HCT116 (cell line): Measurements from ENCODE around the gene PREPL.

ENCODE experiments used
- CTCF ChIP-seq, 3 experiments: fragments of 200-600 bp in 1 of 3; sonication (generic) in 1 of 3; IDR thresholded peaks in 2 of 3; conservative IDR thresholded peaks in 1 of 3; 2 replicates each; pipeline ENCODE4 v1.5.1; 2012 to 2017; ENCODE audit warnings: low read depth in 2 of 3, low read length in 2 of 3, antibody characterized with exemption in 1 of 3, borderline replicate concordance in 1 of 3, control low read depth in 1 of 3, mild to moderate bottlenecking in 1 of 3, mixed read lengths in 1 of 3, mixed run types in 1 of 3, moderate library complexity in 1 of 3; ENCODE audit not compliant: insufficient read depth in 1 of 3
- EZH2 ChIP-seq: fragments of 200-600 bp; sonication (generic); IDR thresholded peaks from 2 replicates; pipeline ENCODE4 v1.6.1; 2017; ENCODE audit warnings: antibody characterized with exemption, mixed run types
- JUND ChIP-seq: IDR thresholded peaks from 2 replicates; pipeline ENCODE4 v1.6.1; 2012
- MAX ChIP-seq: IDR thresholded peaks from 2 replicates; pipeline ENCODE4 v1.6.1; 2012
- POLR2A ChIP-seq: IDR thresholded peaks from 2 replicates; pipeline ENCODE4 v1.7.0; 2011; ENCODE audit warnings: borderline replicate concordance; ENCODE audit not compliant: insufficient read depth, insufficient read length; ENCODE audit errors: extremely low read depth
- POLR2AphosphoS5 ChIP-seq: IDR thresholded peaks from 2 replicates; pipeline ENCODE4 v1.6.1; 2011; ENCODE audit warnings: mild to moderate bottlenecking, low read depth, low read length, moderate library complexity
- RAD21 ChIP-seq: IDR thresholded peaks from 2 replicates; pipeline ENCODE4 v1.6.1; 2012; ENCODE audit warnings: low read depth, mild to moderate bottlenecking
- REST ChIP-seq: IDR thresholded peaks from 2 replicates; pipeline ENCODE4 v1.6.1; 2012; ENCODE audit warnings: low read depth
- SIN3A ChIP-seq: IDR thresholded peaks from 2 replicates; pipeline ENCODE4 v1.6.1; 2012; ENCODE audit warnings: low read depth
- SP1 ChIP-seq: IDR thresholded peaks from 2 replicates; pipeline ENCODE4 v1.6.1; 2012; ENCODE audit warnings: low read depth
- YY1 ChIP-seq: IDR thresholded peaks from 2 replicates; pipeline ENCODE4 v1.6.1; 2011; ENCODE audit warnings: low read length, low read depth, moderate library complexity, mild to moderate bottlenecking; ENCODE audit not compliant: insufficient replicate concordance; ENCODE audit errors: extremely low read depth
- ZBTB33 ChIP-seq: IDR thresholded peaks from 2 replicates; pipeline ENCODE4 v1.6.1; 2011; ENCODE audit warnings: mild to moderate bottlenecking, low read length, moderate library complexity; ENCODE audit not compliant: insufficient replicate concordance; ENCODE audit errors: extremely low read depth
- ZNF274 ChIP-seq: fragments of 200-500 bp; sonication (Bioruptor generic); IDR thresholded peaks from 2 replicates; pipeline ENCODE4 v1.6.1; 2014; ENCODE audit warnings: mild to moderate bottlenecking, low read depth, low read length, inconsistent platforms

- TF ChIP-seq POLR2AphosphoS5 (no peak), REST (no peak), SIN3A (no peak), CTCF (IDR thresholded peaks at IDR 0.05 in 2 of 3, conservative IDR thresholded peaks at IDR 0.05 in 1 of 3; ENCODE audit: borderline replicate concordance in 1 of 3, insufficient read depth in 1 of 3, low read depth in 2 of 3, low read length in 2 of 3) (no peak), POLR2A (no peak), MAX (no peak), EZH2 (no peak), ZBTB33 (no peak), JUND (no peak), YY1 (no peak), RAD21 (no peak), ZNF274 (no peak), SP1 (no peak)
Observed at GRCh38 chr2:44351088-44351487, 10.2 kb downstream of the PREPL start.
